Ascending aorta (tissue), 2 donors: ENCODE data around the gene BAZ2B. TPM values are rescaled to one million over a fixed set of nuclear protein-coding genes. Genes with fewer than 3 reads are reported as not detected.

Source experiments
- DNase-seq, 2 donors: peaks; one replicate each; pipeline ENCODE4 v3.0.0-alpha.2; 2019; ENCODE audit warnings: low spot score in 2 of 2
- H3K27ac ChIP-seq, 2 donors: fragments of 200-600 bp; sonication (generic); one replicate each; pipeline ENCODE4 v1.5.1; 2016 to 2017; ENCODE audit warnings: mild to moderate bottlenecking in 1 of 2
- H3K27me3 ChIP-seq: fragments of 200-600 bp; sonication (generic); one replicate; pipeline ENCODE4 v1.5.1; 2017
- H3K36me3 ChIP-seq, 2 donors: fragments of 200-600 bp; sonication (generic); one replicate each; pipeline ENCODE4 v1.5.1; 2016
- H3K4me1 ChIP-seq, 2 donors: fragments of 200-600 bp; sonication (generic); one replicate each; pipeline ENCODE4 v1.5.1; 2016 to 2017; ENCODE audit warnings: mild to moderate bottlenecking in 1 of 2
- H3K4me3 ChIP-seq, 2 donors: fragments of 200-600 bp; sonication (generic); one replicate each; pipeline ENCODE4 v1.5.1; 2016 to 2017; ENCODE audit warnings: mild to moderate bottlenecking in 1 of 2
- H3K9me3 ChIP-seq, 2 donors: fragments of 200-600 bp; sonication (generic); one replicate each; pipeline ENCODE4 v1.5.1; 2016
- CTCF ChIP-seq, 3 experiments: fragments of 200-600 bp in 2 of 3; fragments of 450-650 bp in 1 of 3; sonication (generic) in 2 of 3; IDR thresholded peaks; one replicate each; pipeline ENCODE4 v1.5.1; 2016 to 2019; ENCODE audit warnings: antibody characterized with exemption in 3 of 3, mild to moderate bottlenecking in 1 of 3, moderate library complexity in 1 of 3
- intact Hi-C: fragments of 100-400 bp; cut with DNase I; formaldehyde crosslinking; loops from one replicate; pipeline ENCODE4 v1.15.1; 2023
- total RNA-seq: library from RNA; depleted of rRNA; stranded (reverse); fragments of >200 nt; gene quantifications from one replicate; pipeline ENCODE4 v1.1.0, GENCODE V29; 2016

BAZ2B gene
- total RNA-seq, 1 donor from 2014 or later: 30.8 TPM

- H3K4me3 ChIP-seq: no peak overlapping the region
- H3K27ac ChIP-seq: no peak overlapping the region
- peaks cover 35 to 56% of the 10 kb centered on the region in 2 donors for H3K36me3 ChIP-seq
- TF ChIP-seq CTCF (IDR thresholded peaks at IDR 0.05): no peak
- no peak for DNase-seq
- H3K9me3 ChIP-seq: no peaks in the 10 kb centered on the region
- intact Hi-C loops: no loop called here
- H3K27me3 ChIP-seq: no peaks in the 10 kb centered on the region
- no peaks in the 10 kb centered on the region for H3K4me1 ChIP-seq
Observed at GRCh38 chr2:159442159-159442852, 174.0 kb downstream of the BAZ2B start.

- intact Hi-C loops: no loop called here
- Histone ChIP-seq H3K9me3 (no peaks in the 10 kb centered on the region), H3K27me3 (no peaks in the 10 kb centered on the region), H3K4me1 (no peaks in the 10 kb centered on the region), H3K27ac (no peak overlapping the region), H3K36me3 (peaks cover 42 to 58% of the 10 kb centered on the region in 2 donors), H3K4me3 (no peak overlapping the region)
- no peak for DNase-seq
- no peak for TF ChIP-seq CTCF (IDR thresholded peaks at IDR 0.05)
Observed at GRCh38 chr2:159441182-159441581, 175.2 kb downstream of the BAZ2B start.

GRCh38 chr2:159439421-159439820 lies 176.9 kb downstream of the BAZ2B start:
- H3K4me1 ChIP-seq: no peaks in the 10 kb centered on the region
- no peak overlapping the region for H3K4me3 ChIP-seq
- intact Hi-C loops: no loop called here
- DNase-seq: no peak
- TF ChIP-seq CTCF (IDR thresholded peaks at IDR 0.05): no peak
- peaks cover 34 to 40% of the 10 kb centered on the region in 2 donors for H3K36me3 ChIP-seq
- H3K9me3 ChIP-seq: no peaks in the 10 kb centered on the region
- H3K27me3 ChIP-seq: no peaks in the 10 kb centered on the region
- H3K27ac ChIP-seq: no peak overlapping the region

- intact Hi-C loops: no loop called here
- no peaks in the 10 kb centered on the region for H3K9me3 ChIP-seq
- H3K27me3 ChIP-seq: no peaks in the 10 kb centered on the region
- H3K4me3 ChIP-seq: no peak overlapping the region
- no peak for TF ChIP-seq CTCF (IDR thresholded peaks at IDR 0.05)
- DNase-seq: no peak
- H3K27ac ChIP-seq: no peak overlapping the region
- peaks cover 28 to 34% of the 10 kb centered on the region in 2 donors for H3K36me3 ChIP-seq
- H3K4me1 ChIP-seq: no peaks in the 10 kb centered on the region
Observed at GRCh38 chr2:159438720-159439353, 177.5 kb downstream of the BAZ2B start.

- H3K36me3 ChIP-seq: peaks cover 26 to 31% of the 10 kb centered on the region in 2 donors
- DNase-seq: no peak
- intact Hi-C loops: no loop called here
- no peak overlapping the region for H3K4me3 ChIP-seq
- no peaks in the 10 kb centered on the region for H3K4me1 ChIP-seq
- no peak for TF ChIP-seq CTCF (IDR thresholded peaks at IDR 0.05)
- no peaks in the 10 kb centered on the region for H3K27me3 ChIP-seq
- H3K27ac ChIP-seq: no peak overlapping the region
- H3K9me3 ChIP-seq: no peaks in the 10 kb centered on the region
Observed at GRCh38 chr2:159438284-159438683, 178.1 kb downstream of the BAZ2B start.
